Measurements from ENCODE around the gene PGGT1B.

Gene PGGT1B

GRCh38 chr5:115236599-115236998 lies 26.1 kb downstream of the PGGT1B start:
- H3K9me2 ChIP-seq (replicated peaks; ENCODE audit: low read depth, low read length), result no peaks in the 10 kb centered on the region
- no peak overlapping the region for H2AFZ ChIP-seq (ENCODE audit: low read length)
- no peak overlapping the region for H3K9ac ChIP-seq (ENCODE audit: low read depth, low read length, poor library complexity, severe bottlenecking)
- no peaks in the 10 kb centered on the region for H3K4me1 ChIP-seq (ENCODE audit: insufficient read depth, low read length, poor library complexity, severe bottlenecking)
- no peaks in the 10 kb centered on the region for H3K27me3 ChIP-seq (ENCODE audit: insufficient read depth, low read length, poor library complexity, severe bottlenecking)
- H3K9me3 ChIP-seq (ENCODE audit: insufficient read depth, low read depth, low read length), result no peaks in the 10 kb centered on the region
- H4K20me1 ChIP-seq (ENCODE audit: insufficient read depth, low read length, poor library complexity, severe bottlenecking), result no peaks in the 10 kb centered on the region
- H3K79me2 ChIP-seq (ENCODE audit: insufficient read depth, low read length), result no peaks in the 10 kb centered on the region
- H3F3A ChIP-seq (ENCODE audit: low read depth), result no peaks in the 10 kb centered on the region
- TF ChIP-seq CTCF (conservative IDR thresholded peaks at IDR 0.05; ENCODE audit: low read length) (no peak), EZH2phosphoT487 (IDR thresholded peaks at IDR 0.05; ENCODE audit: borderline replicate concordance) (no peak)
- H3K4me3 ChIP-seq (ENCODE audit: low read length, poor library complexity, severe bottlenecking), result no peak overlapping the region
- peaks cover 30% of the 10 kb centered on the region; the same call in 1 of the 2 replicates for H3K36me3 ChIP-seq (ENCODE audit: insufficient read depth, low read length)
- H3K4me2 ChIP-seq (ENCODE audit: low read depth, low read length, poor library complexity, severe bottlenecking), result no peak overlapping the region

- H3K9me3 ChIP-seq (ENCODE audit: insufficient read depth, low read depth, low read length), result no peaks in the 10 kb centered on the region
- H3K9ac ChIP-seq (ENCODE audit: low read depth, low read length, poor library complexity, severe bottlenecking), result no peak overlapping the region
- H2AFZ ChIP-seq (ENCODE audit: low read length), result no peak overlapping the region
- no peaks in the 10 kb centered on the region for H4K20me1 ChIP-seq (ENCODE audit: insufficient read depth, low read length, poor library complexity, severe bottlenecking)
- H3F3A ChIP-seq (ENCODE audit: low read depth), result no peaks in the 10 kb centered on the region
- H3K27me3 ChIP-seq (ENCODE audit: insufficient read depth, low read length, poor library complexity, severe bottlenecking), result no peaks in the 10 kb centered on the region
- no peaks in the 10 kb centered on the region for H3K9me2 ChIP-seq (replicated peaks; ENCODE audit: low read depth, low read length)
- no peak for TF ChIP-seq EZH2phosphoT487 (IDR thresholded peaks at IDR 0.05; ENCODE audit: borderline replicate concordance)
- no peak for TF ChIP-seq CTCF (conservative IDR thresholded peaks at IDR 0.05; ENCODE audit: low read length)
- H3K79me2 ChIP-seq (ENCODE audit: insufficient read depth, low read length), result no peaks in the 10 kb centered on the region
- H3K4me3 ChIP-seq (ENCODE audit: low read length, poor library complexity, severe bottlenecking), result no peak overlapping the region
- peaks cover 44% of the 10 kb centered on the region; the same call in 1 of the 2 replicates for H3K36me3 ChIP-seq (ENCODE audit: insufficient read depth, low read length)
- H3K4me2 ChIP-seq (ENCODE audit: low read depth, low read length, poor library complexity, severe bottlenecking), result no peak overlapping the region
- H3K4me1 ChIP-seq (ENCODE audit: insufficient read depth, low read length, poor library complexity, severe bottlenecking), result no peaks in the 10 kb centered on the region
Measured at GRCh38 chr5:115231598-115231997, 31.1 kb downstream of the PGGT1B start.

GRCh38 chr5:115229606-115230005 lies 33.1 kb downstream of the PGGT1B start:
- no peak for TF ChIP-seq CTCF (conservative IDR thresholded peaks at IDR 0.05; ENCODE audit: low read length)
- Histone ChIP-seq H3K9me3 (ENCODE audit: insufficient read depth, low read depth, low read length) (no peaks in the 10 kb centered on the region), H3K27me3 (ENCODE audit: insufficient read depth, low read length, poor library complexity, severe bottlenecking) (no peaks in the 10 kb centered on the region), H3K79me2 (ENCODE audit: insufficient read depth, low read length) (no peaks in the 10 kb centered on the region), H4K20me1 (ENCODE audit: insufficient read depth, low read length, poor library complexity, severe bottlenecking) (no peaks in the 10 kb centered on the region), H3F3A (ENCODE audit: low read depth) (no peaks in the 10 kb centered on the region), H3K4me3 (ENCODE audit: low read length, poor library complexity, severe bottlenecking) (no peak overlapping the region), H3K36me3 (ENCODE audit: insufficient read depth, low read length) (peaks cover 40% of the 10 kb centered on the region; the same call in 1 of the 2 replicates), H3K4me1 (ENCODE audit: insufficient read depth, low read length, poor library complexity, severe bottlenecking) (no peaks in the 10 kb centered on the region), H3K4me2 (ENCODE audit: low read depth, low read length, poor library complexity, severe bottlenecking) (no peak overlapping the region), H3K9ac (ENCODE audit: low read depth, low read length, poor library complexity, severe bottlenecking) (no peak overlapping the region), H3K9me2 (replicated peaks; ENCODE audit: low read depth, low read length) (no peaks in the 10 kb centered on the region), H2AFZ (ENCODE audit: low read length) (no peak overlapping the region)

Data from Loucy (cell line).